22Rv1 (cell line): ENCODE measurements around the gene ANO9.

Source experiments
- H3K27ac ChIP-seq: fragments of 450-650 bp; 2 replicates; pipeline ENCODE4 v1.5.1; 2017
- ZFX ChIP-seq: fragments of 450-650 bp; IDR thresholded peaks from 2 replicates; pipeline ENCODE4 v1.6.1; 2017; ENCODE audit warnings: antibody characterized with exemption, borderline replicate concordance
- TF ChIP-seq, protein P1 (sequence below): fragments of 450-650 bp; IDR thresholded peaks from 2 replicates; pipeline ENCODE4 v1.5.1; 2017; ENCODE audit warnings: mild to moderate bottlenecking

ANO9 gene

DNA sequence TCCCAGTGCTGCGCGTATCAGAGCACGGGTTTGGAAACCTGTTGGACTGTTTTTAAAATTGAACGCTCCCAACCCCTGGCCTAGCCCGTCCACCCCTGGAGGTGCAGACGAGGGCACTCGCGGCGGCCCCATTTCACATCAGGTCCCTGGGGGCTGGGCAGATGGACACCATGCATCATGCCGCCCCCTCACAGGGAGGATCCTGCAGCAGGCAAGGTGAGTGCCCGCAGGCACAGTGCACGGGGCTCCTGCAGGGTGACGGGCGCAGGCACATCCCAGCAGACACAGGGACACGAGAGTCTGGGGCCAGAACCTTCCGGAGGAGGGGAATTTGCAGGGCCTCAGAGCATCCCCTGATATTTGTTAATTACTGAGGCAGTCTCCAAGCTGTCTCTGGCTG is 7.3 kb downstream of the ANO9 start:
- no peak overlapping the region for H3K27ac ChIP-seq
- no peak for TF ChIP-seq ZFX
- TF ChIP-seq, protein P1, sequence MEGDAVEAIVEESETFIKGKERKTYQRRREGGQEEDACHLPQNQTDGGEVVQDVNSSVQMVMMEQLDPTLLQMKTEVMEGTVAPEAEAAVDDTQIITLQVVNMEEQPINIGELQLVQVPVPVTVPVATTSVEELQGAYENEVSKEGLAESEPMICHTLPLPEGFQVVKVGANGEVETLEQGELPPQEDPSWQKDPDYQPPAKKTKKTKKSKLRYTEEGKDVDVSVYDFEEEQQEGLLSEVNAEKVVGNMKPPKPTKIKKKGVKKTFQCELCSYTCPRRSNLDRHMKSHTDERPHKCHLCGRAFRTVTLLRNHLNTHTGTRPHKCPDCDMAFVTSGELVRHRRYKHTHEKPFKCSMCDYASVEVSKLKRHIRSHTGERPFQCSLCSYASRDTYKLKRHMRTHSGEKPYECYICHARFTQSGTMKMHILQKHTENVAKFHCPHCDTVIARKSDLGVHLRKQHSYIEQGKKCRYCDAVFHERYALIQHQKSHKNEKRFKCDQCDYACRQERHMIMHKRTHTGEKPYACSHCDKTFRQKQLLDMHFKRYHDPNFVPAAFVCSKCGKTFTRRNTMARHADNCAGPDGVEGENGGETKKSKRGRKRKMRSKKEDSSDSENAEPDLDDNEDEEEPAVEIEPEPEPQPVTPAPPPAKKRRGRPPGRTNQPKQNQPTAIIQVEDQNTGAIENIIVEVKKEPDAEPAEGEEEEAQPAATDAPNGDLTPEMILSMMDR: no peak

DNA sequence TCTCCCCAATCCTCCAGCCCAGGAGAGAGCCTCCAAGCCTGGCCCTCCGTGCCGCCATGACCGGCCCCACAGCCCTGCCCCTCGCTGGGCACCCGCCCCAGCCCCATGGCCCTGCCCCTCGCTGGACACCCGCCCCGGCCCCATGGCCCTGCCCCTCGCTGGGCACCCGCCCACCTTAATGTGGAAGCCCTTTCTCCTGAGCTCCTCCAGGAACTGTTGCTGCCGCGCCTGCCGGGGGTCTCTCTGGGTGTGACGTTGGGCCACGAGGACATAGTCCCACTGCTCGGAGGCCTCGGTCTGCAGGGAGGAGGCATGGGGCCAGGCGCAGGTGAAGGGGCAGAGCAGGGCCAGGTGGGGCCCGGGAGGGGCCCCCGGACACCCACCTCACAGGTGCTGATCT is 8.2 kb downstream of the ANO9 start:
- TF ChIP-seq, protein P1: no peak
- no peak for TF ChIP-seq ZFX

DNA sequence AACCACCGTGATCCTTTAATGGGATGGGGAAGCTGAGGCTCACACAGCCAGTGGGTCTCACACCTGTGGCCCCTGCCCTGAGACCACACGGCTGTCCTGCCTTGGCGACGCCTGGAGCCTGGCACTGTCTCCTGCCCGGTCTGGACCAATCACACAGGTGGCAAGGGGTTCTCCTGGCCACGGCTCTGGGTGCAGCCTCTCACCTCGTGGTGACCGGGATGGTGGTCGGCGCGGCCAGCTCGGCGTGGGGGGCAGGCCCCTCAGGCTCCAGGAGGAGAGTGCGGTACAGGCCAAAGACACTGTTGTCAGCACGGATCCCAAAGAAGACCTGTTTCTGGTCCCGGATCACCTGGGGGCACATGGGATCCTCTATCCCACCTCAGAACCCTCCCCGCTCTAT is 8.7 kb downstream of the ANO9 start:
- TF ChIP-seq ZFX: no peak
- TF ChIP-seq, protein P1: no peak
- no peak overlapping the region for H3K27ac ChIP-seq

More for the DNA sequence above, 8.2 kb downstream of the ANO9 start:
- no peak overlapping the region for H3K27ac ChIP-seq

DNA sequence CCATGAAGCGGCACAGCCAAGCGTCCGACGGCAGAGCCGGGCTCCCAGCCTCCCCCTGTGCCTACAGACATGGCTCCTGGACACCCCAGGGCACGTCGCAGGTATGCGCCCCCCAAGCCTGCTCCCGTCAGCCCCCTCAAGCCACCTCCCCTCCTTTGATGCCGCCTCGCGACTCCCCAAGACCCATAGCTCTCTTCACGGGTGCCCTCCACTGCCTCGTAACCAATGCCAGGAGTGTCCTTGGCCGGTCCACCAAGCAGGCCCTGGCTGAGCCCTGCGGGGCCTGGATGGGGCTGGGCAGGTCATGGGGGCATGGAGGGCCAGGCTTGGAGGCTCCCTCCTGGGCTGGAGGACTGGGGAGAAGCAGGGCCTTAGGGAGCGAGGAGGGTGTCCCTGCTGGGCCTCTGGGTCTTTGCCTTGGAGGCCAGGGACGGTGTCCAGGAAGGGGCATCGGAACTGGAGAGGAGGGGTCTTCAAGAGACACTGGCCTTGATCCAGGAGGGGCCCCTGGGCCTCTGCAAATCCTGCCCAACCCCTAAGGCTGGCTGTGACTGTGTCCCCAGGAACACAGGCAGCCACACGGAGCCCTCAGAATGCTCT is 9.2 kb downstream of the ANO9 start:
- H3K27ac ChIP-seq: no peak overlapping the region
- TF ChIP-seq ZFX: no peak
- TF ChIP-seq, protein P1: no peak

DNA sequence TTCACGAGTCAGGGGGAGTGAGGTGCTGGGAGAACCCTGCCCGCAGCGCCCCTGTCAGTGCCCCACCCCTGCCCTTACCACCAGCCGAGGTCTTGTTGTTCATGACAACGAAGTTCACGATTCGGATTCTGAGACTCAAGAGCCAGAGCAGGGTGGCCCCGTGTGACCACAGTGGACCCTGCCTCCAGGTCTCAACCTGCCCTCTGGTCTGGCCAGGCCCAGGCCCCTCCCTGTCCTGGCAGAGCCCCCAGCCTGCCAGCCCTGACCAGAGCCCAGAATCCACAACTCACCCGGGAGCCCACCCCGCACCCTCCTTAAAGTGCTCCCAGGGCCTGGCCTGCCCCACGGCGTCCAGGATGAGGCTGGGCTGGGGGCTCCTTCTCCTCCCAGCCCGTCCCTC is 9.9 kb downstream of the ANO9 start:
- no peak overlapping the region for H3K27ac ChIP-seq
- TF ChIP-seq ZFX: no peak
- TF ChIP-seq, protein P1: no peak

DNA sequence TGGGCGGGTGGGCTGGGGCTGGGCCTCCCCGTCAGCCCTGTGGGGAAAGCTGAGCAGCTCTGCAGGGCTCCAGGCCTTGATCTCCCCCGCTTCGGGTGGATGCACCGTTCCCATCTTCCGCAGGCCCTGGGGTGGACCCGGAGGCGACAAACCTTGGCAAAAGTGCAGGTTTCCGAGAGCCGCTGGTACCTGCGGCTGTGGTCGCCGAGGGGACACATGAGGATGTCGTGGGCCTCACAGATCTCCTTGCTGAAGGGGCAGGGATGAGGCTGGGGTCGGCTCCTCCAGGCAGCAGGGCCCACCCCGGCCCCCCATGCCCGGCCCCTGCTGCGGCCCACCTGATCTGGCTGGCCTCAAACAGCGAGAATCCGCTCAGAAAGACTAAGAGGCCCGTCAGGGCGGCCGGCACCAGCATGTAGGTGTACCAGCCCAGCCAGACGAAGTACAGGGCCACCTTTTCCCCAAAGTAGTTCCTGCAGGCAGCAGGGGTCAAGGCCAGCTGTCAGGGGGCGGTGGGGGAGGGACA is 11.8 kb downstream of the ANO9 start:
- TF ChIP-seq, protein P1: no peak
- no peak for TF ChIP-seq ZFX
- H3K27ac ChIP-seq: no peak overlapping the region

DNA sequence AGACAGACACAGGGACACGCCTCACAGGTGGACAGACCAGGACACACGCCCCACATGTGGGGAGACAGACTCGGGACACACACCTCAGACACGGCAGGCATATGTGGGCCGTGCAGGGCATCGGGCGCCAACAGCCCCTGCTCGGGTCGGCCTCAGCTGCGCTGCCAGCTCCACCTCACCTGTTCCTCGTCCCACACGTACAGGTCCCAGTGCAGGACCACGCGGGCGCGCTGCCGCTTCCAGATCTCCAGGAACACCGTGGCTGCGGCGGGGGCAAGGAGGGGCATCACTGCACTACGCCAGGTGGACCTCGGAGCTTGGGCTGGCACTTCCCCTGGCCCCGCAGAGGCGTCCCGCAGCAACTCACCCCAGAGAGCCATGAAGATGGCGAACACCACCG is 12.4 kb downstream of the ANO9 start:
- H3K27ac ChIP-seq: no peak overlapping the region
- TF ChIP-seq, protein P1: no peak
- TF ChIP-seq ZFX: no peak
